HEK293 (cell line): Measurements from ENCODE around the gene MISP.

ENCODE experiments used
- CTCF ChIA-PET: fragments of 350-600 bp; formaldehyde crosslinking; extraction: SDS; loops from one replicate; lab custom pipeline; 2021; ENCODE audit warnings: antibody characterized with exemption; lab: Yijun Ruan, JAX
- POLR2A ChIA-PET: fragments of 300-600 bp; formaldehyde crosslinking; extraction: SDS; loops from one replicate; lab custom pipeline; 2020; ENCODE audit warnings: antibody characterized with exemption, inconsistent platforms; lab: Yijun Ruan, JAX
- H3K27ac ChIP-seq: fragments of 200-500 bp; sonication (Bioruptor generic); 2 replicates; pipeline ENCODE4 v1.5.1; 2014; ENCODE audit warnings: low read depth, low read length, control low read depth, inconsistent platforms; ENCODE audit errors: extremely low read depth
- H3K36me3 ChIP-seq, 2 experiments: fragments of 200-500 bp in 1 of 2; sonication (Bioruptor generic) in 1 of 2; 1 replicate in 1 of 2; 2 replicates in 1 of 2; pipeline ENCODE4 v1.5.1; 2014 to 2017; ENCODE audit warnings: inconsistent platforms in 2 of 2, low read length in 2 of 2; ENCODE audit not compliant: control insufficient read depth in 2 of 2, insufficient read depth in 1 of 2
- H3K4me1 ChIP-seq: fragments of 200-500 bp; sonication (Bioruptor generic); 2 replicates; pipeline ENCODE4 v1.5.1; 2014; ENCODE audit warnings: mild to moderate bottlenecking, low read length, inconsistent platforms; ENCODE audit not compliant: control insufficient read depth, insufficient read depth
- H3K4me3 ChIP-seq: 2 replicates; pipeline ENCODE4 v1.5.1; 2011; ENCODE audit warnings: low read depth, mild to moderate bottlenecking, control low read depth, low read length, moderate library complexity
- H3K9me3 ChIP-seq: fragments of 200-500 bp; sonication (Bioruptor generic); 2 replicates; pipeline ENCODE4 v1.5.1; 2014; ENCODE audit warnings: low read depth, low read length, inconsistent platforms; ENCODE audit not compliant: control insufficient read depth, insufficient read depth
- GLIS1 ChIP-seq: fragments of 450-650 bp; formaldehyde crosslinking; IDR thresholded peaks from 2 replicates; pipeline ENCODE4 v1.5.1; 2016; ENCODE audit warnings: missing biosample characterization, missing genetic modification characterization
- KLF1 ChIP-seq: fragments of 450-650 bp; formaldehyde crosslinking; IDR thresholded peaks from 2 replicates; pipeline ENCODE4 v1.5.1; 2016; ENCODE audit warnings: missing biosample characterization, missing genetic modification characterization
- MEIS1 ChIP-seq: sonication (generic); formaldehyde crosslinking; IDR thresholded peaks from 2 replicates; pipeline ENCODE4 v1.8.1; 2022; ENCODE audit warnings: missing genetic modification reagents, mild to moderate bottlenecking, borderline replicate concordance
- SCRT1 ChIP-seq: fragments of 450-650 bp; formaldehyde crosslinking; IDR thresholded peaks from 2 replicates; pipeline ENCODE4 v1.5.1; 2016; ENCODE audit warnings: missing biosample characterization, missing genetic modification characterization, borderline replicate concordance
- SP3 ChIP-seq: fragments of 450-650 bp; formaldehyde crosslinking; IDR thresholded peaks from 2 replicates; pipeline ENCODE4 v1.5.1; 2016; ENCODE audit warnings: missing biosample characterization, missing genetic modification characterization
- ZBTB21 ChIP-seq: fragments of 450-650 bp; formaldehyde crosslinking; IDR thresholded peaks from 2 replicates; pipeline ENCODE4 v1.5.1; 2017; ENCODE audit warnings: missing biosample characterization, missing genetic modification characterization
- ZBTB6 ChIP-seq: fragments of 450-650 bp; formaldehyde crosslinking; IDR thresholded peaks from 2 replicates; pipeline ENCODE4 v1.5.1; 2017; ENCODE audit warnings: missing biosample characterization, missing genetic modification characterization
- ZEB2 ChIP-seq: fragments of 450-650 bp; formaldehyde crosslinking; IDR thresholded peaks from 2 replicates; pipeline ENCODE4 v1.5.1; 2016; ENCODE audit warnings: missing biosample characterization, missing genetic modification characterization
- ZNF140 ChIP-seq: fragments of 450-650 bp; formaldehyde crosslinking; IDR thresholded peaks from 2 replicates; pipeline ENCODE4 v1.5.1; 2016; ENCODE audit warnings: missing biosample characterization, missing genetic modification characterization
- ZNF214 ChIP-seq: fragments of 450-650 bp; formaldehyde crosslinking; IDR thresholded peaks from 2 replicates; pipeline ENCODE4 v1.5.1; 2017; ENCODE audit warnings: missing biosample characterization, mild to moderate bottlenecking, missing genetic modification characterization, borderline replicate concordance
- ZNF24 ChIP-seq: fragments of 450-650 bp; formaldehyde crosslinking; IDR thresholded peaks from 2 replicates; pipeline ENCODE4 v1.5.1; 2016; ENCODE audit warnings: missing biosample characterization, missing genetic modification characterization
- ZNF350 ChIP-seq: fragments of 450-650 bp; formaldehyde crosslinking; IDR thresholded peaks from 2 replicates; pipeline ENCODE4 v1.5.0; 2017; ENCODE audit warnings: missing biosample characterization, mild to moderate bottlenecking, missing genetic modification characterization
- ZNF600 ChIP-seq: fragments of 450-650 bp; formaldehyde crosslinking; IDR thresholded peaks from 2 replicates; pipeline ENCODE4 v1.5.1; 2016; ENCODE audit warnings: missing biosample characterization, missing genetic modification characterization
- ZNF658 ChIP-seq: fragments of 450-650 bp; formaldehyde crosslinking; IDR thresholded peaks from 2 replicates; pipeline ENCODE4; 2016; ENCODE audit warnings: missing biosample characterization, missing genetic modification characterization
- ZNF701 ChIP-seq: fragments of 450-650 bp; formaldehyde crosslinking; IDR thresholded peaks from 2 replicates; pipeline ENCODE4 v1.5.1; 2016; ENCODE audit warnings: missing biosample characterization, missing genetic modification characterization
- TF ChIP-seq, protein P1 (sequence below): fragments of 450-650 bp; formaldehyde crosslinking; IDR thresholded peaks from 2 replicates; pipeline ENCODE4 v1.5.1; 2016; ENCODE audit warnings: missing biosample characterization, missing genetic modification characterization
- TF ChIP-seq, protein P2 (sequence below): fragments of 450-650 bp; formaldehyde crosslinking; IDR thresholded peaks from 2 replicates; pipeline ENCODE4 v1.5.1; 2016; ENCODE audit warnings: missing biosample characterization, missing genetic modification characterization

The MISP gene

GRCh38 chr19:719636-720344 is 31.1 kb upstream of the MISP start:
- ChIA-PET CTCF (no interaction called here), POLR2A (no interaction called here)
- H3K4me3 ChIP-seq = no peak overlapping the region
- no peaks in the 10 kb centered on the region for H3K9me3 ChIP-seq
- H3K36me3 ChIP-seq = peaks cover 0 to 5% of the 10 kb centered on the region in 2 experiments; a peak in 1 of 3 replicates
- H3K27ac ChIP-seq = no peak overlapping the region
- no peaks in the 10 kb centered on the region for H3K4me1 ChIP-seq
- TF ChIP-seq ZBTB21 (tag by site-specific recombination) (no peak), ZNF600 (tag by site-specific recombination) (no peak), ZNF140 (tag by site-specific recombination) (no peak), SP3 (no peak), ZBTB6 (no peak), SCRT1 (tag by site-specific recombination) (no peak)
- TF ChIP-seq, protein P1, sequence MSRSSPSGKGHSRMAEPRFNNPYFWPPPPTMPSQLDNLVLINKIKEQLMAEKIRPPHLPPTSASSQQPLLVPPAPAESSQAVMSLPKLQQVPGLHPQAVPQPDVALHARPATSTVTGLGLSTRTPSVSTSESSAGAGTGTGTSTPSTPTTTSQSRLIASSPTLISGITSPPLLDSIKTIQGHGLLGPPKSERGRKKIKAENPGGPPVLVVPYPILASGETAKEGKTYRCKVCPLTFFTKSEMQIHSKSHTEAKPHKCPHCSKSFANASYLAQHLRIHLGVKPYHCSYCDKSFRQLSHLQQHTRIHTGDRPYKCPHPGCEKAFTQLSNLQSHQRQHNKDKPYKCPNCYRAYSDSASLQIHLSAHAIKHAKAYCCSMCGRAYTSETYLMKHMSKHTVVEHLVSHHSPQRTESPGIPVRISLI (tag by site-specific recombination) = no peak
- TF ChIP-seq, protein P2, sequence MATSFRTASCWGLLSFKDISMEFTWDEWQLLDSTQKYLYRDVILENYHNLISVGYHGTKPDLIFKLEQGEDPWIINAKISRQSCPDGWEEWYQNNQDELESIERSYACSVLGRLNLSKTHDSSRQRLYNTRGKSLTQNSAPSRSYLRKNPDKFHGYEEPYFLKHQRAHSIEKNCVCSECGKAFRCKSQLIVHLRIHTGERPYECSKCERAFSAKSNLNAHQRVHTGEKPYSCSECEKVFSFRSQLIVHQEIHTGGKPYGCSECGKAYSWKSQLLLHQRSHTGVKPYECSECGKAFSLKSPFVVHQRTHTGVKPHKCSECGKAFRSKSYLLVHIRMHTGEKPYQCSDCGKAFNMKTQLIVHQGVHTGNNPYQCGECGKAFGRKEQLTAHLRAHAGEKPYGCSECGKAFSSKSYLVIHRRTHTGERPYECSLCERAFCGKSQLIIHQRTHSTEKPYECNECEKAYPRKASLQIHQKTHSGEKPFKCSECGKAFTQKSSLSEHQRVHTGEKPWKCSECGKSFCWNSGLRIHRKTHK (tag by site-specific recombination) = no peak

- POLR2A ChIA-PET = no interaction called here
- TF ChIP-seq GLIS1 (no peak), KLF1 (tag by site-specific recombination) (peak; percentile 33; the same call in 1 of the 2 replicates), ZEB2 (tag by site-specific recombination) (no peak), ZNF24 (tag by site-specific recombination) (no peak)
- peaks cover 0 to under 1% of the 10 kb centered on the region in 2 experiments; a peak in 1 of 3 replicates for H3K36me3 ChIP-seq
- no peak overlapping the region for H3K4me3 ChIP-seq
- CTCF ChIA-PET = interaction anchor here (0.5 kb wide), 1 partner anchor 9 kb away, joined by 4 read pairs; no protein-coding TSS in a partner anchor
- no peaks in the 10 kb centered on the region for H3K4me1 ChIP-seq
- H3K27ac ChIP-seq = no peak overlapping the region
- no peaks in the 10 kb centered on the region for H3K9me3 ChIP-seq
Measured at GRCh38 chr19:720345-721160, 30.4 kb upstream of the MISP start.

GRCh38 chr19:722553-723101 is 28.3 kb upstream of the MISP start:
- Histone ChIP-seq H3K4me1 (no peaks in the 10 kb centered on the region), H3K9me3 (no peaks in the 10 kb centered on the region), H3K27ac (no peak overlapping the region), H3K4me3 (no peak overlapping the region), H3K36me3 (peaks cover 0 to 9% of the 10 kb centered on the region in 2 experiments; a peak in 2 of 3 replicates)
- ChIA-PET CTCF (interaction anchor here (1.0 kb wide), 1 partner anchor 11 kb away, joined by 4 read pairs; no protein-coding TSS in a partner anchor), POLR2A (interaction anchor here (1.0 kb wide), 1 partner anchor 20 kb away, joined by 3 read pairs; no protein-coding TSS in a partner anchor)
- TF ChIP-seq KLF1 (tag by site-specific recombination) = peak; percentile 18; the same call in 1 of the 2 replicates
- TF ChIP-seq ZNF658 = no peak
- TF ChIP-seq ZNF350 = no peak
- TF ChIP-seq MEIS1 (CRISPR knock-in tag) = no peak
- no peak for TF ChIP-seq ZNF214 (tag by site-specific recombination)
- no peak for TF ChIP-seq ZNF701 (tag by site-specific recombination)
- TF ChIP-seq, all 188 proteins: peak for 1
